ENCODE results near the gene CPEB2.
"Not testable (repeated sequence)": the region's sequence is repeated elsewhere in the genome, so short reads cannot be mapped to it uniquely, and the experiment has no call there.

CPEB2 gene

DNA sequence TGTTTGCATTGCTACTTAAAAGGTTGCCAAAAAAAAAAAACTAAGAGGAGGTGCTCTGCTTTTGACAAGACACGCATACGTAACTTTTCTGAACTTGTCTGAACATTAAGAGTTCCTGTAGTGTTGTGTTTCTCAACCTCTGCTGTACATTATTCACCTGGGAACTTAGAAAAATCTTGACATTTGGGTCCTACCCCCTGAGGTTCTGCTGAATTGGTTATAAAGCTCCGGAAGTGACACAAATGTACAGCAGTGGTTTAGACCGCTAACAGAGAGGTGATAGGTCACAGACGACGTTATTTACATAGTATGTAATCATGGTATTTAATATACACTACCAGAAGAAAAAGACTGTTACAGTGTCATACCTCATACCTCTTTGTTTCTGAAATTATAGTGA lies 61.1 kb downstream of the CPEB2 start:
- DNase-seq: no peak

DNA sequence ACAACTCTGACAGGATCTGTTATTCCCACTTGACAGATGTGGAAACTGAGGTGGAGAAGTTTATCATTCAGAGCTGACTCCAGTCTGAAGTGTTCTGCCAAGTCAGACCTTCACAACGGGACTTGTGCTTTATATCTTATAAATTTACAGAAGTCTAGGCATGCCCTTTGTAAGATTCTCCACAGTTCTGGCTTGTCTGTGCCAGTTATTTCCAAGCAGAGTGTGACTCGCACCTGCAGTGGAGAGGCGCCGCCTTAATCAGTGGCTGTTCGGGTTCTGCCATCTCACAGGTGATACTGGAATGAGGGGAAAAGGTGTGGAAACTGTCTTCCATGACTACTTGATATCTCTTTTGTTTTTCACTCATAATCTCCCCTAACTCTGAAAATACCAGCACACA lies 63.2 kb downstream of the CPEB2 start:
- DNase-seq: no peak

GRCh38 chr4:15066140-15066539 lies 63.9 kb downstream of the CPEB2 start:
- no peak for DNase-seq

- no peak for DNase-seq
These were observed 66.0 kb downstream of the CPEB2 start for GRCh38 chr4:15068298-15068697.

DNA sequence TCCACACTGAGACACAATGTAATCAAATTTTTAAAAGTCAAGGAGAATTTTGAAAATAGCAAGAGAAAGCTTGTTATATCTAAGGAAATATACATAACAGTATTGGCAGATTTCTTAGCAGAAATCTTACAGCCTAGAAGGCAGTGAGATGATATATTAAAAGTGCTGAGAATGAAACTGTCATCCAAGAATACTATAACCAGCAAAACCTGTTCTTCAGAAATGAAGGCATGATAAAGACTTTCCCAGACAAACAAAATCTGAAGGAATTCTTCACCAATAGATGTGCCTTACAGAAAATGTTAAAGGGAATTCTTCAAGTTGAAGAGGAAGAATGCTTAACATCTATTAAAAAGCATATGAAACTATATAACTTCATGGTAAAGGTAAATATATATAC lies 73.6 kb downstream of the CPEB2 start:
- DNase-seq: no peak

DNA sequence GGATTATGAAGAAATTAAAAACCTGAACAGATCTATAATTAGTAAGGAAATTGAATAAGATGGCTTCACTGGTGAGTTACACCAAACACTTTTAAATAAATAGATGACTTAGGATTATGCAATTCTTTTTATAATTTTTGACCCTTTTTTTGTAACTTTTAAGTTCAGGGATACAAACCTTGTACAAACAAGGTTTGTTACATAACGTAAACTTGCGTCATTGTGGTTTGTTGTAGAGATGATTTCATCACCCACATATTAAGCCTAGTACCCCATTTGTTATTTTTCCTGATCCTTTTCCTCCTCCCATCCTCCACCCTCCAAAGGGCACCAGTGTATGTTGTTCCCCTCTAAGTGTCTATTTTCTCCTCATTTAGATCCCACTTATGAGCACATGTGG lies 75.7 kb downstream of the CPEB2 start:
- DNase-seq: no peak

GRCh38 chr4:15078682-15079642 lies 76.7 kb downstream of the CPEB2 start:
- no peak for DNase-seq

DNA sequence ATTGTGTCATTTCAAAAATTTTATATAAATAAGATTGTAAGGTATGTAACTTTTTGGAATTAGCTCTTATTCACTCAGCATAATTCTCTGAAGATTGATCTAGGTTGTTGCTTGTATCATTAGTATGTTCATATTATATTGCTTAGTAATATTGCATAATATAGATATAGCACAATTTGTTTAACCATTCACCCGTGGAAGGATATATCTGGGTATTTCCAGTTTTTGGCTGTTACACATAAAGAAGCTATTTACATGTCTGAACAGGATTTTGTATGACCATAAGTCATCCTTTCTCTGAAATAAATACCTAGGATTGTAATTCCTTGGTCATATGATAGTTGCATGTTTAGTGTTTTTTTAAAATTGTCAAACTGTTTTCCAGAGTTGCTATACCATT lies 82.5 kb downstream of the CPEB2 start:
- no peak for DNase-seq

- DNase-seq: not testable (repeated sequence)
These were observed 83.5 kb downstream of the CPEB2 start for GRCh38 chr4:15085762-15086161.

DNA sequence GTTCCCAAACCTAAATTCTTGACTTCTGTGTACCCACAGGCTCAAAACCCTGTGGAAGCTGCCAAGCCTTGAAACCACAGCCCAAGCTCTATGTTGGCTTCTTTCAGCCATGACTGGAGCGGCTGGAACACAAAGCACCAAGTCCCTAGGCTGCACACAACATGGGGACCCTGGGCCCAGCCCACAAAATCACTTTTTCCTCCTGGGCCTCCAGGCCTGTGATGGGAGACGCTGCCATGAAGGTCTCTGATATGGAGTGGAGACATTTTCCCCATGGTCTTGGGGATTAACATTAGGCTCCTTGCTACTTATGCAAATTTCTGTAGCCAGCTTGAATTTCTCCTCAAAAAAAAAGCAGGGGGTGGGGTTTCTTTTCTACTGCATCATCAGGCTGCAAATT lies 84.0 kb downstream of the CPEB2 start:
- DNase-seq: not testable (repeated sequence)

- DNase-seq: no peak
These were observed 86.2 kb downstream of the CPEB2 start for GRCh38 chr4:15088394-15089035.

GRCh38 chr4:15089979-15090378 lies 87.7 kb downstream of the CPEB2 start:
- no peak for DNase-seq

DNA sequence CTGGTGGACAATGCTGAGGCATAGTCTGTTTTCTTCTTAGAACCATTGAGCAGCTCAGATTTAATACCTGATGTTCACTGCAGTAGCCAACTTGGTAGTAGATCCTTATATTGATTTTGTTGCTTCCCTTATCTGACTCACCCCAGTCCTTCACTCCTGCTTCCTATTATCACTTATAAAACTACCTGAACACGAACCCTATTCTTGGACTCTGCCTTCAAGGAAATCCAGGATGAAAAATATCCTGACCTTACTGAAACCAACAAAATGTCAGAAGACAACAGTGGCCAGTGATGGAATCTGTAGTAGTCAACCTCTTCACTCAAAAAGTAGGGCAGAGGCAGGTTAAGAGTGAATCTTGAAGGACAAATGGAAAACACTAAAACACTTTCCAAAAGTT lies 98.1 kb downstream of the CPEB2 start:
- DNase-seq: no peak

- no peak for DNase-seq
These were observed 98.9 kb downstream of the CPEB2 start for GRCh38 chr4:15100994-15101695.

DNA sequence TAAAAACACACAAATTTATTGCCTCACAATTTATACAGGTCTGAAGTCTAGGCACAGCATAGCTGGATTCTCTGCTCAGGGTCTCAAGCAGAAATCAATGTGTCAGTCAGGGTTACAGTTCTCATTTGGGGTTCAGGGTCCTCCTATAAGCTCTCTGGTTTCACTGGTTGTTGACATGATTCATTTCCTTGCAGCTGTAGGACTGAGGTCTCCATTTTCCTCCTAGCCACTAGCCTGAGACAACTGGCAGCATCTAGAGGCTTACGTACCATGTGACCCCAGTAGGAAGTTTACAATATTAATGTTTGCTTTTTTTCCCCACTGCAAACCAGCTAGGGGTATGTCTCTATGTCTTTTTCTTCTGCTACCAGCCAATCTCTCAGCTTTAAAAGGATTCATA lies 102.5 kb downstream of the CPEB2 start:
- DNase-seq: no peak

GRCh38 chr4:15106399-15106798 lies 104.1 kb downstream of the CPEB2 start:
- no peak for DNase-seq

GRCh38 chr4:15109600-15109999 lies 107.3 kb downstream of the CPEB2 start:
- DNase-seq: no peak

GRCh38 chr4:15110120-15110571 lies 107.9 kb downstream of the CPEB2 start:
- DNase-seq: no peak

- no peak for DNase-seq
These were observed 114.3 kb downstream of the CPEB2 start for GRCh38 chr4:15116509-15117079.

- DNase-seq: no peak
These were observed 115.1 kb downstream of the CPEB2 start for GRCh38 chr4:15117270-15117946.

- DNase-seq: no peak
These were observed 116.0 kb downstream of the CPEB2 start for GRCh38 chr4:15118292-15118691.

Data from T1000 (cell line).